Breast epithelium (tissue), 3 donors: ENCODE measurements around the gene NABP1.

Experiments
- POLR2A ChIP-seq: fragments of 450-650 bp; IDR thresholded peaks from one replicate; pipeline ENCODE4 v1.6.1; 2016; ENCODE audit warnings: antibody characterized with exemption, mild to moderate bottlenecking, moderate library complexity
- POLR2AphosphoS5 ChIP-seq, 3 donors: sonication (generic); formaldehyde crosslinking; IDR thresholded peaks; one replicate each; pipeline ENCODE4 v1.6.1; 2017; ENCODE audit warnings: antibody characterized with exemption in 3 of 3
- TF ChIP-seq, protein P1 (sequence below), 3 donors: fragments of 450-650 bp; IDR thresholded peaks; one replicate each; pipeline ENCODE4 v1.5.1; 2016 to 2017; ENCODE audit warnings: antibody characterized with exemption in 3 of 3, mild to moderate bottlenecking in 3 of 3, moderate library complexity in 3 of 3

DNA sequence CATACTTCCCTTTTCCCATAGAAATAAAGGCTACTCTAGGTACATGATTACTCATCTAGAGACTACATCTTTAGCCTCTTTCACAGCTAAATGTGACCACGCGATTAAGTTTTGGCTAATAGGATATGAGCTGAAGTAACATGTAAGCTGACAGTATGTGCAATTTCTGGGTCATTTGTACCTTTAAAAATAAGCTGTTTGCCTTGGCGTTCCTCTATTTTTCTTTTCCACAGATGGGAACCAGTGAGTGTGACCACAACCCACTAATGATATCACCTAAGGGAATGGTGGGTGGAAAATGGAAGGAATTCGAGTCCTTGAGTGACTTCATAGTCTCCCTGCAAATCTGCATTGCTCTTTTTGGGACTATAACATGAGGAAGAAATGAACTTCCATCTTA, 11.7 kb upstream of the NABP1 start:
- TF ChIP-seq, protein P1, sequence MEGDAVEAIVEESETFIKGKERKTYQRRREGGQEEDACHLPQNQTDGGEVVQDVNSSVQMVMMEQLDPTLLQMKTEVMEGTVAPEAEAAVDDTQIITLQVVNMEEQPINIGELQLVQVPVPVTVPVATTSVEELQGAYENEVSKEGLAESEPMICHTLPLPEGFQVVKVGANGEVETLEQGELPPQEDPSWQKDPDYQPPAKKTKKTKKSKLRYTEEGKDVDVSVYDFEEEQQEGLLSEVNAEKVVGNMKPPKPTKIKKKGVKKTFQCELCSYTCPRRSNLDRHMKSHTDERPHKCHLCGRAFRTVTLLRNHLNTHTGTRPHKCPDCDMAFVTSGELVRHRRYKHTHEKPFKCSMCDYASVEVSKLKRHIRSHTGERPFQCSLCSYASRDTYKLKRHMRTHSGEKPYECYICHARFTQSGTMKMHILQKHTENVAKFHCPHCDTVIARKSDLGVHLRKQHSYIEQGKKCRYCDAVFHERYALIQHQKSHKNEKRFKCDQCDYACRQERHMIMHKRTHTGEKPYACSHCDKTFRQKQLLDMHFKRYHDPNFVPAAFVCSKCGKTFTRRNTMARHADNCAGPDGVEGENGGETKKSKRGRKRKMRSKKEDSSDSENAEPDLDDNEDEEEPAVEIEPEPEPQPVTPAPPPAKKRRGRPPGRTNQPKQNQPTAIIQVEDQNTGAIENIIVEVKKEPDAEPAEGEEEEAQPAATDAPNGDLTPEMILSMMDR (IDR thresholded peaks at IDR 0.05): no peak
- TF ChIP-seq POLR2A (no peak), POLR2AphosphoS5 (IDR thresholded peaks at IDR 0.05) (no peak)
